ENCODE results near the gene BCL2L15. TPM values are rescaled to one million over a fixed set of nuclear protein-coding genes. Genes with fewer than 3 reads are reported as not detected.

Gene BCL2L15
- total RNA-seq, 1 donor from 2014 or later = 0.04 TPM

DNA sequence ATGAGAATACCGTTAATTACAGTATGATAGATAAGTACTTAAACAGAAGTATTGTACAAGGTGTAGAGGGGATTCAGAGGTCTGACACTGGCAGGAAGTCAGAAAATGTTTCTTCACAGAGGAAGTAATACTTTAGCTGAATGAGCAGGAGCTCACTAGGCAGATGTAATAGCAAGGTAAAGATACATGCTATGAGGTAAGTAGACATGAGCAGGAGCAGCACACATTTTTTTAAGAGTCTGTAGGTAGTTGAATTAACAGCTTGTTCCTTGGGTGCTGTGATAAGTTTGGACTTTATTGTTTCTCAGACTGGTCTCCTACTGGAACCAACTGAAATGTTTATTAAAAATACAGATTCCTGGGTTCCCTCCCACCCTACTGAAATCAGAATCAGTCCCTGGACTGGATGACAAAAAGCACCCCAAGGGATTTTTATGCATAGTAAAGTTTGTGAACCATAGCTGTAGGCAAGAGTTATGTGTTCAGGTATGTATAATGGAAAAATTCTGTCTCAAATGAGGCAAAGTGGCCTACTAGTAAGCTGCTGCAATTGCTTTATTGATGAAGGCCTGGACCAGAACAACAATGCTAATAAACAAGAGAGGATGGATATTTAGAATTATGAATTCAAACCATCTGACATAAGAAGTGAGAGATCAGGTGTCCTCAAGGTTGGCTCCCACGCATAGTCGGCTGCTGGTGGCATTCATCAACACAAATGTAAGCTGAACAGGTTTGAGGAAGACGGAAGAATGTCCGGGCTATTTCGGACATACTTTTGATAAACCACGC lies 16.3 kb upstream of the BCL2L15 start:
- H3K9me3 Mint-ChIP-seq = no peaks in the 10 kb centered on the region
- Histone ChIP-seq H3F3A (ENCODE audit: low read depth) (peaks cover 17% of the 10 kb centered on the region), H3K4me2 (peak overlapping the region; percentile 77), H3K79me2 (ENCODE audit: low read depth) (peaks cover 27% of the 10 kb centered on the region), H3K4me1 (peaks cover 9% of the 10 kb centered on the region), H3K9me3 (ENCODE audit: low read depth) (no peaks in the 10 kb centered on the region), H3K9ac (no peak overlapping the region), H3K27me3 (no peaks in the 10 kb centered on the region), H2AFZ (replicated peaks) (peak overlapping the region; percentile 93), H4K20me1 (ENCODE audit: low read depth) (no peaks in the 10 kb centered on the region), H3K4me3 (peak overlapping the region; percentile 78), H3K27ac (no peak overlapping the region), H3K36me3 (no peaks in the 10 kb centered on the region)
- TF ChIP-seq EZH2phosphoT487 (IDR thresholded peaks at IDR 0.05) = no peak
- peaks cover 5% of the 10 kb centered on the region for H3K27me3 Mint-ChIP-seq (ENCODE audit: insufficient read depth, low read depth)
- peak overlapping the region; percentile 97 for H3K4me3 Mint-ChIP-seq
- peaks cover 6% of the 10 kb centered on the region for H3K36me3 Mint-ChIP-seq
- no peak for DNase-seq (ENCODE audit: low spot score)
- peak overlapping the region; percentile 8 for H3K27ac Mint-ChIP-seq
- H3K4me1 Mint-ChIP-seq = peaks cover 19% of the 10 kb centered on the region

GRCh38 chr1:113901191-113901590 lies 13.8 kb upstream of the BCL2L15 start:
- no peak overlapping the region for H3K27ac Mint-ChIP-seq

DNA sequence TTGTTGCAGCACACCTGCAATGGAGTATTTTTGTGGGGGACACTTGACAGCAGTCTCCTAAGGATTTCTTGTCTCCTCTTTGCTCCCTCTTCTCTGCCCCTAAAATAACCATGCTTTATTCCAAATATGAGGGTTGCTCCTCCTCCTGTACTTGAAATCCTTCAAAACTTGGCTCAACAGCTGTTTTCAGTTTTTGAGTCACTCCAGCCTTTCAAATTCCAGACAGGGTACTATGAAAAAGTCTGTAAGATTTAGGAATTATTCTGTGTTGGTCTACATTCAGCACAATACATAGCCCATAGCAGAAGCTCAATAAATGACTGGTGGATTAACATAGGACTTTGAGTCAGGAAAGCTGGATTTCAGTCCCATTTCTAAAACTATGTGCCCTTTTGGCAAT lies 11.7 kb upstream of the BCL2L15 start:
- peaks cover 8% of the 10 kb centered on the region for H3K4me1 ChIP-seq
- H3K4me2 ChIP-seq = no peak overlapping the region
- no peaks in the 10 kb centered on the region for H3K27me3 ChIP-seq
- peaks cover 12% of the 10 kb centered on the region for H3K79me2 ChIP-seq (ENCODE audit: low read depth)
- H3K4me3 ChIP-seq = no peak overlapping the region
- H3K27ac ChIP-seq = no peak overlapping the region
- H2AFZ ChIP-seq (replicated peaks) = no peak overlapping the region
- Mint-ChIP-seq H3K9me3 (no peaks in the 10 kb centered on the region), H3K27ac (no peak overlapping the region), H3K27me3 (ENCODE audit: insufficient read depth, low read depth) (peaks cover 3% of the 10 kb centered on the region), H3K36me3 (peaks cover 18% of the 10 kb centered on the region), H3K4me3 (no peak overlapping the region), H3K4me1 (peaks cover 5% of the 10 kb centered on the region)
- no peaks in the 10 kb centered on the region for H3K9me3 ChIP-seq (ENCODE audit: low read depth)
- H3K9ac ChIP-seq = no peak overlapping the region
- TF ChIP-seq EZH2 (IDR thresholded peaks at IDR 0.05) (no peak), EZH2phosphoT487 (IDR thresholded peaks at IDR 0.05) (no peak)
- TF ChIP-seq, protein P1, sequence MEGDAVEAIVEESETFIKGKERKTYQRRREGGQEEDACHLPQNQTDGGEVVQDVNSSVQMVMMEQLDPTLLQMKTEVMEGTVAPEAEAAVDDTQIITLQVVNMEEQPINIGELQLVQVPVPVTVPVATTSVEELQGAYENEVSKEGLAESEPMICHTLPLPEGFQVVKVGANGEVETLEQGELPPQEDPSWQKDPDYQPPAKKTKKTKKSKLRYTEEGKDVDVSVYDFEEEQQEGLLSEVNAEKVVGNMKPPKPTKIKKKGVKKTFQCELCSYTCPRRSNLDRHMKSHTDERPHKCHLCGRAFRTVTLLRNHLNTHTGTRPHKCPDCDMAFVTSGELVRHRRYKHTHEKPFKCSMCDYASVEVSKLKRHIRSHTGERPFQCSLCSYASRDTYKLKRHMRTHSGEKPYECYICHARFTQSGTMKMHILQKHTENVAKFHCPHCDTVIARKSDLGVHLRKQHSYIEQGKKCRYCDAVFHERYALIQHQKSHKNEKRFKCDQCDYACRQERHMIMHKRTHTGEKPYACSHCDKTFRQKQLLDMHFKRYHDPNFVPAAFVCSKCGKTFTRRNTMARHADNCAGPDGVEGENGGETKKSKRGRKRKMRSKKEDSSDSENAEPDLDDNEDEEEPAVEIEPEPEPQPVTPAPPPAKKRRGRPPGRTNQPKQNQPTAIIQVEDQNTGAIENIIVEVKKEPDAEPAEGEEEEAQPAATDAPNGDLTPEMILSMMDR (IDR thresholded peaks at IDR 0.05) = no peak
- DNase-seq (ENCODE audit: low spot score) = no peak
- no peaks in the 10 kb centered on the region for H3K36me3 ChIP-seq
- H3F3A ChIP-seq (ENCODE audit: low read depth) = peaks cover 4% of the 10 kb centered on the region
- no peaks in the 10 kb centered on the region for H4K20me1 ChIP-seq (ENCODE audit: low read depth)

More at GRCh38 chr1:113901191-113901590, 13.8 kb upstream of the BCL2L15 start:
- no peak for DNase-seq (ENCODE audit: low spot score)
- H4K20me1 ChIP-seq (ENCODE audit: low read depth) = no peaks in the 10 kb centered on the region
- peaks cover 9% of the 10 kb centered on the region for H3K4me1 ChIP-seq
- no peak overlapping the region for H3K9ac ChIP-seq
- H3F3A ChIP-seq (ENCODE audit: low read depth) = peaks cover 17% of the 10 kb centered on the region
- Mint-ChIP-seq H3K4me1 (peaks cover 11% of the 10 kb centered on the region), H3K27me3 (ENCODE audit: insufficient read depth, low read depth) (peaks cover 6% of the 10 kb centered on the region), H3K4me3 (no peak overlapping the region), H3K9me3 (no peaks in the 10 kb centered on the region), H3K36me3 (peaks cover 10% of the 10 kb centered on the region)
- no peak overlapping the region for H3K4me2 ChIP-seq
- no peaks in the 10 kb centered on the region for H3K9me3 ChIP-seq (ENCODE audit: low read depth)
- H3K36me3 ChIP-seq = no peaks in the 10 kb centered on the region
- TF ChIP-seq, protein P1 (IDR thresholded peaks at IDR 0.05) = no peak
- H2AFZ ChIP-seq (replicated peaks) = no peak overlapping the region
- peaks cover 21% of the 10 kb centered on the region for H3K79me2 ChIP-seq (ENCODE audit: low read depth)
- H3K27me3 ChIP-seq = no peaks in the 10 kb centered on the region
- H3K27ac ChIP-seq = no peak overlapping the region
- no peak overlapping the region for H3K4me3 ChIP-seq

DNA sequence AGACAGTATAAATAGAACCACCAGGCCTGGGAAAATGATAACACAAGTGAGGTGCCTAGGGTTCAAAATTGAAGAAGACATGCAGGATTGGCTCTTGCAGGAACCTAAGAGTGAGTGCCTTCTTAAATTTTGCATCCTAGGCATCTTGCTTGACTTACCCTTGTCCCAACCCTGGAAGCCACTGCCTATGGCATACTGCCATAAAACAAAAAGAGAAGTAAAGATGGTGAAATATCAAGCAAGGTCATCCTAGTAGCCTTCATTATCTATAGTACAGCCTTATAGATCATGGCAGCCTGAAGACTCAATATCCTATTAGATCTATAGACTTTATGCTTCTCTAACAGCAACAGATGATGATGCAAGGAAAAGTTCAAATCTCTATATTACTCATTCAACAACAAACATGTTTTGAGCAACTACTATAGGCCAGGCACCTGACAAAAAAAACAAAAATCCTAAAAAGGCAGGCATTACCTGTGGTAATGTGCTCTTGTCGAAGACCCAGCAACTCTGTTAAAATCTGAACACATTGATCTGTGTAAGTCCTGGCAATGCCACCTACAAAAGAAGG lies 10.9 kb upstream of the BCL2L15 start:
- Histone ChIP-seq H3F3A (ENCODE audit: low read depth) (no peaks in the 10 kb centered on the region), H4K20me1 (ENCODE audit: low read depth) (no peaks in the 10 kb centered on the region), H3K4me1 (no peaks in the 10 kb centered on the region), H3K27me3 (no peaks in the 10 kb centered on the region), H3K4me3 (no peak overlapping the region), H2AFZ (replicated peaks) (no peak overlapping the region), H3K79me2 (ENCODE audit: low read depth) (peaks cover 4% of the 10 kb centered on the region), H3K36me3 (no peaks in the 10 kb centered on the region), H3K9ac (no peak overlapping the region), H3K9me3 (ENCODE audit: low read depth) (no peaks in the 10 kb centered on the region), H3K27ac (no peak overlapping the region), H3K4me2 (no peak overlapping the region)
- Mint-ChIP-seq H3K27ac (no peak overlapping the region), H3K9me3 (no peaks in the 10 kb centered on the region), H3K4me1 (no peaks in the 10 kb centered on the region), H3K27me3 (ENCODE audit: insufficient read depth, low read depth) (peaks cover 3% of the 10 kb centered on the region), H3K36me3 (peaks cover 18% of the 10 kb centered on the region), H3K4me3 (no peak overlapping the region)
- no peak for DNase-seq (ENCODE audit: low spot score)
- TF ChIP-seq EZH2phosphoT487 (IDR thresholded peaks at IDR 0.05) = no peak
- TF ChIP-seq, protein P1 (IDR thresholded peaks at IDR 0.05) = no peak
- TF ChIP-seq EZH2 (IDR thresholded peaks at IDR 0.05) = no peak
